Mesenchymal stem cell (in vitro differentiated cells and primary cell): ENCODE measurements around the gene ATP5PO.
"Not testable (repeated sequence)": the region's sequence is repeated elsewhere in the genome, so short reads cannot be mapped to it uniquely, and the experiment has no call there.

Experiments
- DNase-seq: peaks from one replicate; pipeline ENCODE4 v3.0.0-alpha.2; 2013
- H2AFZ ChIP-seq: one replicate; pipeline ENCODE4 v1.6.1; 2013; ENCODE audit warnings: low read depth, mild to moderate bottlenecking, control low read depth, inconsistent platforms, low read length, moderate library complexity
- H2AK5ac ChIP-seq: 2 replicates; pipeline ENCODE4 v1.6.1; 2013; ENCODE audit warnings: low read length, moderate library complexity, mild to moderate bottlenecking, inconsistent platforms; ENCODE audit not compliant: severe bottlenecking
- H2BK120ac ChIP-seq: one replicate; pipeline ENCODE4 v1.6.1; 2013; ENCODE audit warnings: low read depth, mild to moderate bottlenecking, inconsistent platforms, low read length, moderate library complexity
- H2BK12ac ChIP-seq, 2 experiments: one replicate each; pipeline ENCODE4 v1.6.1; 2013; ENCODE audit warnings: inconsistent platforms in 2 of 2, low read length in 2 of 2, mild to moderate bottlenecking in 2 of 2, moderate library complexity in 2 of 2, control low read depth in 1 of 2
- H2BK15ac ChIP-seq: one replicate; pipeline ENCODE4 v1.6.1; 2013; ENCODE audit warnings: mild to moderate bottlenecking, low read depth, inconsistent platforms; ENCODE audit not compliant: poor library complexity, severe bottlenecking
- H2BK5ac ChIP-seq: 2 replicates; pipeline ENCODE4 v1.6.1; 2013; ENCODE audit warnings: low read depth, mild to moderate bottlenecking, low read length, control low read depth, inconsistent platforms; ENCODE audit not compliant: poor library complexity, severe bottlenecking
- H3K14ac ChIP-seq, 2 experiments: one replicate each; pipeline ENCODE4 v1.6.1; 2013; ENCODE audit warnings: inconsistent platforms in 2 of 2, low read length in 2 of 2, control low read depth in 1 of 2, mild to moderate bottlenecking in 1 of 2, moderate library complexity in 1 of 2
- H3K18ac ChIP-seq, 2 experiments: one replicate each; pipeline ENCODE4 v1.6.1; 2013; ENCODE audit warnings: inconsistent platforms in 2 of 2, low read length in 2 of 2, control low read depth in 1 of 2, low read depth in 1 of 2, mild to moderate bottlenecking in 1 of 2
- H3K23ac ChIP-seq, 2 experiments: one replicate each; pipeline ENCODE4 v1.6.1; 2013; ENCODE audit warnings: inconsistent platforms in 2 of 2, low read length in 2 of 2, mild to moderate bottlenecking in 2 of 2, moderate library complexity in 2 of 2, control low read depth in 1 of 2
- H3K27ac ChIP-seq: 2 replicates; pipeline ENCODE4 v1.5.1; 2013; ENCODE audit warnings: mild to moderate bottlenecking, moderate library complexity, low read length, control low read depth, inconsistent platforms; ENCODE audit not compliant: poor library complexity, severe bottlenecking
- H3K27me3 ChIP-seq, 2 experiments: 2 replicates each; pipeline versions ENCODE4 v1.6.1 to v1.7.0; 2013; ENCODE audit warnings: low read length in 2 of 2, mild to moderate bottlenecking in 2 of 2, moderate library complexity in 2 of 2, control low read depth in 1 of 2, inconsistent platforms in 1 of 2; ENCODE audit not compliant: control insufficient read depth in 1 of 2, insufficient read depth in 1 of 2
- H3K36me3 ChIP-seq, 2 experiments: 2 replicates each; pipeline versions ENCODE4 v1.6.1 to v1.7.0; 2013; ENCODE audit warnings: low read length in 2 of 2, control low read depth in 1 of 2, inconsistent platforms in 1 of 2, low read depth in 1 of 2, mild to moderate bottlenecking in 1 of 2; ENCODE audit not compliant: insufficient read depth in 2 of 2, control insufficient read depth in 1 of 2
- H3K4ac ChIP-seq, 2 experiments: one replicate each; pipeline ENCODE4 v1.6.1; 2013; ENCODE audit warnings: inconsistent platforms in 2 of 2, low read length in 2 of 2, mild to moderate bottlenecking in 2 of 2, moderate library complexity in 2 of 2, control low read depth in 1 of 2, low read depth in 1 of 2
- H3K4me1 ChIP-seq: 2 replicates; pipeline ENCODE4 v1.6.1; 2013; ENCODE audit warnings: low read depth, low read length, control low read depth; ENCODE audit not compliant: control insufficient read depth, insufficient read depth
- H3K4me2 ChIP-seq: 2 replicates; pipeline ENCODE4 v1.6.1; 2013; ENCODE audit warnings: low read length, mild to moderate bottlenecking, inconsistent platforms; ENCODE audit not compliant: poor library complexity, severe bottlenecking
- H3K4me3 ChIP-seq, 2 experiments: 2 replicates each; pipeline versions ENCODE4 v1.5.1 to v1.7.0; 2013; ENCODE audit warnings: low read length in 2 of 2, mild to moderate bottlenecking in 2 of 2, control low read depth in 1 of 2, low read depth in 1 of 2; ENCODE audit not compliant: insufficient read depth in 1 of 2
- H3K79me1 ChIP-seq: replicated peaks from 2 replicates; pipeline ENCODE4 v1.6.1; 2013; ENCODE audit warnings: mild to moderate bottlenecking, control low read depth, low read length, inconsistent platforms; ENCODE audit not compliant: poor library complexity, severe bottlenecking
- H3K9ac ChIP-seq: 2 replicates; pipeline ENCODE4 v1.7.0; 2013; ENCODE audit warnings: mild to moderate bottlenecking, low read length, moderate library complexity
- H3K9me3 ChIP-seq: 2 replicates; pipeline ENCODE4 v1.7.0; 2013; ENCODE audit warnings: mild to moderate bottlenecking, low read length; ENCODE audit not compliant: control insufficient read depth
- H4K8ac ChIP-seq: one replicate; pipeline ENCODE4 v1.6.1; 2013; ENCODE audit warnings: inconsistent platforms, mild to moderate bottlenecking, low read length, moderate library complexity
- H4K91ac ChIP-seq: one replicate; pipeline ENCODE4 v1.6.1; 2013; ENCODE audit warnings: mild to moderate bottlenecking, low read length, inconsistent platforms
- whole genome bisulfite sequencing: methylation state at CpG from one replicate; pipeline ENCODE4 v1.1.7; 2013; ENCODE audit warnings: mixed read lengths; 5-methylcytosine and 5-hydroxymethylcytosine counted together

Gene ATP5PO

DNA sequence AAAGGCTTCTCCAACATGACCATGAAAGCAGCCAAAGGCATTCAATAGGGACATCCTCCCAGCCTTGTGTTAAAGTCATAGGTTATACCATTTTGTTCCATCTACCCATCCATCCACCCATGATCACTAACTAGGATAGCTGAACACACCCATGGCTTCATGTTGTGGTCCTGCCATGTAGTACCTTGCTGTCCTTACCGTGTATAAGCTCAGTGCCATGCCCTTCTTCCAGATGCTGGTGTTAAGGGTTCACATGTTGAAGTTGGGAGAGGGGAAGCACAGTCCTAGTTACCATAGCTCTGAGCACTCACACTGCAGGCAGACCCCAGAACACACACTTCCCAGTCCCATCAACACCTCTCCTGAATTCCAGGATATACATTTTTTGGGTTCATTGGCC is 51.5 kb downstream of the ATP5PO start:
- no peak overlapping the region for H3K27ac ChIP-seq
- no peak overlapping the region for H2AFZ ChIP-seq
- no peak overlapping the region for H3K4ac ChIP-seq
- H3K27me3 ChIP-seq, result no peaks in the 10 kb centered on the region
- H3K9me3 ChIP-seq, result no peaks in the 10 kb centered on the region
- no peak overlapping the region for H3K14ac ChIP-seq
- H2BK15ac ChIP-seq, result no peak overlapping the region
- no peak overlapping the region for H3K23ac ChIP-seq
- H2BK5ac ChIP-seq, result no peak overlapping the region
- H3K4me2 ChIP-seq, result no peak overlapping the region
- H3K79me1 ChIP-seq, result no peaks in the 10 kb centered on the region
- no peak overlapping the region for H3K18ac ChIP-seq
- no peaks in the 10 kb centered on the region for H3K36me3 ChIP-seq
- no peak overlapping the region for H3K4me3 ChIP-seq
- H2BK120ac ChIP-seq, result no peak overlapping the region
- H4K91ac ChIP-seq, result no peak overlapping the region
- WGBS, result 90% methylated on average over 1 of the region's 1 CpG
- H3K9ac ChIP-seq, result no peak overlapping the region
- H3K4me1 ChIP-seq, result peaks cover 2% of the 10 kb centered on the region
- no peak overlapping the region for H2BK12ac ChIP-seq
- no peak overlapping the region for H4K8ac ChIP-seq
- H2AK5ac ChIP-seq, result no peak overlapping the region
- no peak for DNase-seq

DNA sequence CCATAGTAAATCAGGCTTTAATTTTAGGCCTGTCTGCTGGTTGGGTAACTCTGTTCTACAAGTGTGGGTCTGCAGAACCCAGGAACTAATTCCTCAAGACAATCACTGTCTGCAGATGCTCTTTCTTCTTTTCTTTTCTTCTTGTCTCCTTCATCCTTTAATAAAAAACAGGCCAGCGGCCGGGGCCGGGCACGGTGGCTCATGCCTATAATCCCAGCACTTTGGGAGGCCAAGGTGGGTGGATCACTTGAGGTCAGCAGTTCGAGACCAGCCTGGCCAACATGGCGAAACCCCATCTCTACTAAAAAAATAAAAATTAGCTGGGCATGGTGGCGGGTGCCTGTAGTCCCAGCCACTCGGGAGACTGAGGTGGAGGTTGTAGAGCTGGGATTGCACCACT is 52.4 kb downstream of the ATP5PO start:
- H2BK12ac ChIP-seq, H3K9me3 ChIP-seq, H3K36me3 ChIP-seq, H3K4me2 ChIP-seq, H2AK5ac ChIP-seq, H3K9ac ChIP-seq, H2BK120ac ChIP-seq, H3K4me3 ChIP-seq, H3K18ac ChIP-seq, H3K23ac ChIP-seq, H3K27me3 ChIP-seq, H2AFZ ChIP-seq, H3K4ac ChIP-seq, DNase-seq, H3K79me1 ChIP-seq, H2BK15ac ChIP-seq, H3K4me1 ChIP-seq, H3K14ac ChIP-seq, H2BK5ac ChIP-seq, H4K91ac ChIP-seq, H3K27ac ChIP-seq, H4K8ac ChIP-seq: not testable (repeated sequence)
- WGBS, result 99% methylated on average over 6 of the region's 8 CpGs

- Histone ChIP-seq H4K8ac (no peak overlapping the region), H3K4ac (no peak overlapping the region), H3K27ac (no peak overlapping the region), H3K18ac (no peak overlapping the region), H3K9me3 (no peaks in the 10 kb centered on the region), H3K4me2 (no peak overlapping the region), H4K91ac (no peak overlapping the region), H3K79me1 (no peaks in the 10 kb centered on the region), H2BK120ac (no peak overlapping the region), H3K4me3 (no peak overlapping the region), H2AK5ac (no peak overlapping the region), H3K27me3 (peaks cover 0 to 8% of the 10 kb centered on the region in 2 experiments), H2AFZ (no peak overlapping the region), H3K9ac (no peak overlapping the region), H2BK12ac (no peak overlapping the region), H3K23ac (no peak overlapping the region), H3K36me3 (peaks cover 0 to 2% of the 10 kb centered on the region in 2 experiments), H3K4me1 (peaks cover 2% of the 10 kb centered on the region), H2BK15ac (no peak overlapping the region), H3K14ac (no peak overlapping the region), H2BK5ac (no peak overlapping the region)
- WGBS, result 94% methylated on average over 2 of the region's 3 CpGs
- DNase-seq, result no peak
Measured at GRCh38 chr21:33861125-33861524, 54.5 kb downstream of the ATP5PO start.

DNA sequence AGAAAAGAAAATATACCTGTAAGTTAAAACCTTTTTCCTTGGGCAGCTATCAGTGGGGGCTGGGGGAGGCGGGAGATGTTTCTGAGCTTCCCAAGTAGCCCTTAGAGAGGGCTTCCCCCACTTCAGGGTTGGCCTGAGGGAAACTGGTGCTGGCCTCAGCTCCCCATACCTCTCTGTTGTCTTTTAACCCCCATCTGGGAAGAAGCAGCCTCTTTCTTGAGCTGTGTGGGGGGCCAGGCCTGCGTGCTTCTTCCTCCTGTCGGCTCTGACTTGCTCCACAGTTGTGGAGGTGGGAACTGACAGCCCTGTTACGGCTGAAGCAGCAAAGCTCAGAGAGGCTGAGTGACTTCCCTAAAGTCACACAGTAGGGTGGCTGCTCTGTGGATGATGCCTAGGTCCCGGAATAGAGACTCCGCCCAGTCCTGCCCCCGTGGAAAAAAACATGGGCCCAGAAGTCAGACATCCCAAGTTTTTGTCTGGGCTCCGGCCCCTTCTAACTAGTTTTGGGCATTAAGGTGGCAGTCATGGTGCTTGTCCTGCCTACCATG is 55.2 kb downstream of the ATP5PO start:
- Histone ChIP-seq H3K27ac (no peak overlapping the region), H3K27me3 (peaks cover 0 to 8% of the 10 kb centered on the region in 2 experiments), H4K91ac (no peak overlapping the region), H3K4me3 (no peak overlapping the region), H4K8ac (no peak overlapping the region), H2BK120ac (no peak overlapping the region), H2AK5ac (no peak overlapping the region), H2AFZ (no peak overlapping the region), H3K4me1 (peaks cover 2% of the 10 kb centered on the region), H3K14ac (no peak overlapping the region), H3K9me3 (no peaks in the 10 kb centered on the region), H3K4ac (no peak overlapping the region), H3K36me3 (peaks cover 0 to 2% of the 10 kb centered on the region in 2 experiments), H3K18ac (no peak overlapping the region), H2BK5ac (no peak overlapping the region), H3K79me1 (no peaks in the 10 kb centered on the region), H2BK15ac (no peak overlapping the region), H2BK12ac (no peak overlapping the region), H3K9ac (no peak overlapping the region), H3K4me2 (no peak overlapping the region), H3K23ac (no peak overlapping the region)
- WGBS, result 93% methylated on average over 8 of the region's 8 CpGs
- no peak for DNase-seq
